CD4-positive, alpha-beta T cell treated with Interleukin-12 subunit alpha and Interleukin-12 subunit beta, for 1 hour (primary cell): ENCODE measurements around the gene MRPL34.
"Not testable (repeated sequence)": the region's sequence is repeated elsewhere in the genome, so short reads cannot be mapped to it uniquely, and the experiment has no call there.

Experiments
- DNase-seq: peaks from one replicate; pipeline ENCODE4 v3.0.0-alpha.2; 2020

The MRPL34 gene

GRCh38 chr19:17305517-17306284 lies at the start of gene MRPL34:
Gene MRPL34, plus strand, starts transcription at chr19:17305872. Its CDS starts 21 bp downstream, at chr19:17305893.
- peak; percentile 98 for DNase-seq

GRCh38 chr19:17256130-17256529 lies 49.5 kb upstream of the MRPL34 start:
- no peak for DNase-seq

GRCh38 chr19:17259118-17259780 lies 46.4 kb upstream of the MRPL34 start:
- no peak for DNase-seq

- DNase-seq = no peak
Observed at GRCh38 chr19:17259934-17260333, 45.7 kb upstream of the MRPL34 start.

GRCh38 chr19:17260842-17261325 lies 44.8 kb upstream of the MRPL34 start:
- peak; percentile 91 for DNase-seq

- DNase-seq = no peak
Observed at GRCh38 chr19:17262557-17262956, 43.1 kb upstream of the MRPL34 start.

- no peak for DNase-seq
Observed at GRCh38 chr19:17263712-17264640, 41.7 kb upstream of the MRPL34 start.

GRCh38 chr19:17264641-17264979 lies 41.1 kb upstream of the MRPL34 start, which contains the start of gene USHBP1:
Gene USHBP1, minus strand, starts transcription at chr19:17264745. Its CDS starts 446 bp downstream, at chr19:17264299.
- no peak for DNase-seq

GRCh38 chr19:17266026-17266425 lies 39.6 kb upstream of the MRPL34 start:
- DNase-seq = no peak

- DNase-seq = no peak
Observed at GRCh38 chr19:17266589-17266974, 39.1 kb upstream of the MRPL34 start.

- peak; percentile 98 for DNase-seq
Observed at GRCh38 chr19:17266975-17267788, 38.5 kb upstream of the MRPL34 start, which contains the start of gene BABAM1. Gene BABAM1, plus strand, starts transcription at chr19:17267443. Its CDS starts 1,364 bp downstream, at chr19:17268807.

GRCh38 chr19:17268754-17269153 lies 36.9 kb upstream of the MRPL34 start:
- DNase-seq = no peak

- not testable (repeated sequence) for DNase-seq
Observed at GRCh38 chr19:17274892-17275291, 30.8 kb upstream of the MRPL34 start.

- no peak for DNase-seq
Observed at GRCh38 chr19:17275441-17276175, 30.1 kb upstream of the MRPL34 start.

- DNase-seq = no peak
Observed at GRCh38 chr19:17279436-17279835, 26.2 kb upstream of the MRPL34 start.

GRCh38 chr19:17281391-17282304 lies 24.0 kb upstream of the MRPL34 start, which contains the start of gene ANKLE1:
Gene ANKLE1, plus strand, starts transcription at chr19:17281901. Its CDS starts 20 bp downstream, at chr19:17281921.
- peak; percentile 21 for DNase-seq

- DNase-seq = peak; percentile 82
Observed at GRCh38 chr19:17282488-17283125, 23.1 kb upstream of the MRPL34 start.

GRCh38 chr19:17283504-17283996 lies 22.1 kb upstream of the MRPL34 start:
- no peak for DNase-seq

- no peak for DNase-seq
Observed at GRCh38 chr19:17285415-17286135, 20.1 kb upstream of the MRPL34 start.
